GM21717 (cell line): ENCODE data around the gene JCHAIN.
"Not testable (repeated sequence)": the region's sequence is repeated elsewhere in the genome, so short reads cannot be mapped to it uniquely, and the experiment has no call there.

Experiments
- ATAC-seq: cut with Tn5 transposase; IDR thresholded peaks from one replicate; pipeline ENCODE4 v1.9.1; 2021; ENCODE audit warnings: mild to moderate bottlenecking, moderate library complexity; ENCODE audit not compliant: unreplicated experiment

JCHAIN gene

GRCh38 chr4:70691661-70692060 is 25.4 kb upstream of the JCHAIN start:
- ATAC-seq = no peak

- ATAC-seq = peak; percentile 1
Observed at GRCh38 chr4:70688795-70689231, 22.5 kb upstream of the JCHAIN start.

- ATAC-seq = peak; percentile 95
Observed at GRCh38 chr4:70687821-70688794, 21.8 kb upstream of the JCHAIN start, which contains the start of gene UTP3. TSS of gene UTP3 (plus strand) at chr4:70688532. CDS start at chr4:70688678, 146 bp downstream.

- ATAC-seq = peak; percentile 6
Observed at GRCh38 chr4:70687392-70687791, 21.1 kb upstream of the JCHAIN start.

GRCh38 chr4:70682142-70682541 is 15.8 kb upstream of the JCHAIN start:
- ATAC-seq = not testable (repeated sequence)

- ATAC-seq = peak; percentile 44
Observed at GRCh38 chr4:70681704-70682103, 15.4 kb upstream of the JCHAIN start.

GRCh38 chr4:70680934-70681333 is 14.6 kb upstream of the JCHAIN start:
- no peak for ATAC-seq

- peak; percentile 75 for ATAC-seq
Observed at GRCh38 chr4:70678383-70678999, 12.2 kb upstream of the JCHAIN start.

GRCh38 chr4:70676554-70677090 is 10.3 kb upstream of the JCHAIN start:
- no peak for ATAC-seq

GRCh38 chr4:70674731-70675130 is 8.4 kb upstream of the JCHAIN start:
- no peak for ATAC-seq

- ATAC-seq = no peak
Observed at GRCh38 chr4:70674191-70674590, 7.9 kb upstream of the JCHAIN start.

- ATAC-seq = no peak
Observed at GRCh38 chr4:70671091-70671490, 4.8 kb upstream of the JCHAIN start.

- no peak for ATAC-seq
Observed at GRCh38 chr4:70670332-70671014, 4.2 kb upstream of the JCHAIN start.

- no peak for ATAC-seq
Observed at GRCh38 chr4:70667740-70668535, 1.6 kb upstream of the JCHAIN start.

- ATAC-seq = peak; percentile 80
Observed at GRCh38 chr4:70661309-70661922, 4.9 kb downstream of the JCHAIN start.

GRCh38 chr4:70660106-70660505 is 6.2 kb downstream of the JCHAIN start:
- ATAC-seq = no peak

GRCh38 chr4:70658418-70658817 is 7.9 kb downstream of the JCHAIN start:
- ATAC-seq = no peak

- ATAC-seq = no peak
Observed at GRCh38 chr4:70657326-70657725, 9.0 kb downstream of the JCHAIN start.

- no peak for ATAC-seq
Observed at GRCh38 chr4:70654605-70655011, 11.7 kb downstream of the JCHAIN start.
